ENCODE results near the gene UBASH3A.
"Not testable (repeated sequence)": the region's sequence is repeated elsewhere in the genome, so short reads cannot be mapped to it uniquely, and the experiment has no call there.

Gene UBASH3A

GRCh38 chr21:42406866-42407265 is 3.2 kb downstream of the UBASH3A start:
- Histone ChIP-seq H4K91ac (ENCODE audit: low read depth, low read length, poor library complexity) (no peak overlapping the region), H3K27me3 (ENCODE audit: control insufficient read depth in 3 of 3, insufficient read depth in 3 of 3, low read depth in 1 of 3, low read length in 3 of 3) (peaks cover 0 to 8% (median 0%) of the 10 kb centered on the region in 3 experiments), H3K4me1 (ENCODE audit: control insufficient read depth in 2 of 2, insufficient read depth in 1 of 2, low read depth in 1 of 2, low read length in 2 of 2) (peaks cover 0 to 6% of the 10 kb centered on the region in 2 donors), H3K18ac (ENCODE audit: low read length) (no peak overlapping the region), H2BK120ac (ENCODE audit: low read depth, low read length) (no peak overlapping the region), H2AK5ac (ENCODE audit: low read depth, low read length) (no peak overlapping the region), H3K36me3 (replicated peaks in 1 of 2; ENCODE audit: control insufficient read depth in 2 of 2, insufficient read depth in 2 of 2, low read length in 2 of 2) (no peaks in the 10 kb centered on the region), H2AFZ (ENCODE audit: low read length) (no peak overlapping the region), H3K9ac (ENCODE audit: low read depth, low read length, poor library complexity) (peak overlapping the region; percentile 32), H4K8ac (ENCODE audit: low read depth, low read length) (no peak overlapping the region), H3K23ac (ENCODE audit: low read depth, low read length, poor library complexity) (no peak overlapping the region), H3K4ac (ENCODE audit: low read length) (no peak overlapping the region), H2BK5ac (ENCODE audit: low read length) (no peak overlapping the region), H2BK12ac (ENCODE audit: low read length) (no peak overlapping the region), H3K79me1 (ENCODE audit: low read depth, low read length) (peaks cover 3% of the 10 kb centered on the region), H3K9me3 (replicated peaks in 1 of 2; ENCODE audit: control insufficient read depth in 2 of 2, insufficient read depth in 1 of 2, low read depth in 1 of 2, low read length in 2 of 2) (peaks cover 0 to 5% of the 10 kb centered on the region in 2 donors), H3K4me2 (ENCODE audit: insufficient read depth, low read length, poor library complexity, severe bottlenecking) (no peak overlapping the region), H2BK15ac (ENCODE audit: low read length) (no peak overlapping the region), H3K27ac (replicated peaks; ENCODE audit: low read length) (no peak overlapping the region), H3K4me3 (ENCODE audit: low read length in 2 of 2) (no peak overlapping the region), H3K14ac (ENCODE audit: low read length) (no peak overlapping the region)
- DNase-seq (ENCODE audit: low spot score): no peak
- WGBS, 2 donors (ENCODE audit: extremely low coverage in 2 of 2, insufficient read length in 2 of 2, insufficient replicate concordance in 1 of 2): no CpG with 5 or more reads among the region's 7 CpGs

GRCh38 chr21:42407476-42407875 is 3.8 kb downstream of the UBASH3A start:
- Histone ChIP-seq H3K27me3 (ENCODE audit: control insufficient read depth in 3 of 3, insufficient read depth in 3 of 3, low read depth in 1 of 3, low read length in 3 of 3) (peaks cover 0 to 8% (median 0%) of the 10 kb centered on the region in 3 experiments), H3K4me1 (ENCODE audit: control insufficient read depth in 2 of 2, insufficient read depth in 1 of 2, low read depth in 1 of 2, low read length in 2 of 2) (peaks cover 0 to 6% of the 10 kb centered on the region in 2 donors), H4K91ac (ENCODE audit: low read depth, low read length, poor library complexity) (no peak overlapping the region), H4K8ac (ENCODE audit: low read depth, low read length) (no peak overlapping the region), H2AFZ (ENCODE audit: low read length) (no peak overlapping the region), H2BK5ac (ENCODE audit: low read length) (no peak overlapping the region), H3K4me3 (ENCODE audit: low read length in 2 of 2) (no peak overlapping the region), H3K27ac (replicated peaks; ENCODE audit: low read length) (no peak overlapping the region), H3K23ac (ENCODE audit: low read depth, low read length, poor library complexity) (no peak overlapping the region), H3K14ac (ENCODE audit: low read length) (no peak overlapping the region), H3K9me3 (replicated peaks in 1 of 2; ENCODE audit: control insufficient read depth in 2 of 2, insufficient read depth in 1 of 2, low read depth in 1 of 2, low read length in 2 of 2) (peaks cover 0 to 5% of the 10 kb centered on the region in 2 donors), H3K4ac (ENCODE audit: low read length) (no peak overlapping the region), H2BK15ac (ENCODE audit: low read length) (no peak overlapping the region), H3K79me1 (ENCODE audit: low read depth, low read length) (peaks cover 3% of the 10 kb centered on the region), H2BK12ac (ENCODE audit: low read length) (no peak overlapping the region), H2BK120ac (ENCODE audit: low read depth, low read length) (no peak overlapping the region), H3K36me3 (replicated peaks in 1 of 2; ENCODE audit: control insufficient read depth in 2 of 2, insufficient read depth in 2 of 2, low read length in 2 of 2) (no peaks in the 10 kb centered on the region), H3K4me2 (ENCODE audit: insufficient read depth, low read length, poor library complexity, severe bottlenecking) (no peak overlapping the region), H3K18ac (ENCODE audit: low read length) (no peak overlapping the region), H2AK5ac (ENCODE audit: low read depth, low read length) (no peak overlapping the region), H3K9ac (ENCODE audit: low read depth, low read length, poor library complexity) (no peak overlapping the region)
- DNase-seq (ENCODE audit: low spot score): no peak
- WGBS, 2 donors (ENCODE audit: extremely low coverage in 2 of 2, insufficient read length in 2 of 2, insufficient replicate concordance in 1 of 2): no CpG with 5 or more reads among the region's 5 CpGs

GRCh38 chr21:42408718-42409117 is 5.0 kb downstream of the UBASH3A start:
- DNase-seq (ENCODE audit: low spot score); H3K4me1 ChIP-seq (ENCODE audit: control insufficient read depth in 2 of 2, insufficient read depth in 1 of 2, low read depth in 1 of 2, low read length in 2 of 2); H2BK15ac ChIP-seq (ENCODE audit: low read length); H2BK120ac ChIP-seq (ENCODE audit: low read depth, low read length); H3K36me3 ChIP-seq (replicated peaks in 1 of 2; ENCODE audit: control insufficient read depth in 2 of 2, insufficient read depth in 2 of 2, low read length in 2 of 2); H2BK12ac ChIP-seq (ENCODE audit: low read length); H3K9me3 ChIP-seq (replicated peaks in 1 of 2; ENCODE audit: control insufficient read depth in 2 of 2, insufficient read depth in 1 of 2, low read depth in 1 of 2, low read length in 2 of 2); H3K79me1 ChIP-seq (ENCODE audit: low read depth, low read length); H3K18ac ChIP-seq (ENCODE audit: low read length); H4K91ac ChIP-seq (ENCODE audit: low read depth, low read length, poor library complexity); H3K23ac ChIP-seq (ENCODE audit: low read depth, low read length, poor library complexity); H2BK5ac ChIP-seq (ENCODE audit: low read length); H3K27ac ChIP-seq (replicated peaks; ENCODE audit: low read length); H3K27me3 ChIP-seq (ENCODE audit: control insufficient read depth in 3 of 3, insufficient read depth in 3 of 3, low read depth in 1 of 3, low read length in 3 of 3); H3K4me2 ChIP-seq (ENCODE audit: insufficient read depth, low read length, poor library complexity, severe bottlenecking); H2AFZ ChIP-seq (ENCODE audit: low read length); H3K9ac ChIP-seq (ENCODE audit: low read depth, low read length, poor library complexity); H3K14ac ChIP-seq (ENCODE audit: low read length); H2AK5ac ChIP-seq (ENCODE audit: low read depth, low read length); H4K8ac ChIP-seq (ENCODE audit: low read depth, low read length); H3K4ac ChIP-seq (ENCODE audit: low read length); H3K4me3 ChIP-seq (ENCODE audit: low read length in 2 of 2): not testable (repeated sequence)
- no CpG with 5 or more reads among the region's 5 CpGs for WGBS, 2 donors (ENCODE audit: extremely low coverage in 2 of 2, insufficient read length in 2 of 2, insufficient replicate concordance in 1 of 2)

- peaks cover 0 to 6% of the 10 kb centered on the region in 2 donors for H3K4me1 ChIP-seq (ENCODE audit: control insufficient read depth in 2 of 2, insufficient read depth in 1 of 2, low read depth in 1 of 2, low read length in 2 of 2)
- H2BK120ac ChIP-seq (ENCODE audit: low read depth, low read length): no peak overlapping the region
- no peak overlapping the region for H4K91ac ChIP-seq (ENCODE audit: low read depth, low read length, poor library complexity)
- H3K36me3 ChIP-seq (replicated peaks in 1 of 2; ENCODE audit: control insufficient read depth in 2 of 2, insufficient read depth in 2 of 2, low read length in 2 of 2): no peaks in the 10 kb centered on the region
- no peak overlapping the region for H3K4ac ChIP-seq (ENCODE audit: low read length)
- no peak overlapping the region for H4K8ac ChIP-seq (ENCODE audit: low read depth, low read length)
- H2BK5ac ChIP-seq (ENCODE audit: low read length): no peak overlapping the region
- peaks cover 0 to 5% of the 10 kb centered on the region in 2 donors for H3K9me3 ChIP-seq (replicated peaks in 1 of 2; ENCODE audit: control insufficient read depth in 2 of 2, insufficient read depth in 1 of 2, low read depth in 1 of 2, low read length in 2 of 2)
- H3K23ac ChIP-seq (ENCODE audit: low read depth, low read length, poor library complexity): no peak overlapping the region
- no peak overlapping the region for H2BK12ac ChIP-seq (ENCODE audit: low read length)
- DNase-seq (ENCODE audit: low spot score): no peak
- H2BK15ac ChIP-seq (ENCODE audit: low read length): no peak overlapping the region
- no peak overlapping the region for H3K27ac ChIP-seq (replicated peaks; ENCODE audit: low read length)
- no peak overlapping the region for H3K4me2 ChIP-seq (ENCODE audit: insufficient read depth, low read length, poor library complexity, severe bottlenecking)
- no peaks in the 10 kb centered on the region for H3K79me1 ChIP-seq (ENCODE audit: low read depth, low read length)
- no CpG with 5 or more reads among the region's 7 CpGs for WGBS, 2 donors (ENCODE audit: extremely low coverage in 2 of 2, insufficient read length in 2 of 2, insufficient replicate concordance in 1 of 2)
- H3K9ac ChIP-seq (ENCODE audit: low read depth, low read length, poor library complexity): no peak overlapping the region
- H2AFZ ChIP-seq (ENCODE audit: low read length): no peak overlapping the region
- no peak overlapping the region for H3K18ac ChIP-seq (ENCODE audit: low read length)
- H3K27me3 ChIP-seq (ENCODE audit: control insufficient read depth in 3 of 3, insufficient read depth in 3 of 3, low read depth in 1 of 3, low read length in 3 of 3): peaks cover 0 to 8% (median 0%) of the 10 kb centered on the region in 3 experiments
- H2AK5ac ChIP-seq (ENCODE audit: low read depth, low read length): no peak overlapping the region
- H3K4me3 ChIP-seq (ENCODE audit: low read length in 2 of 2): no peak overlapping the region
- H3K14ac ChIP-seq (ENCODE audit: low read length): no peak overlapping the region
These were observed 5.7 kb downstream of the UBASH3A start for GRCh38 chr21:42409366-42409765.
